Stimulated activated CD4-positive, alpha-beta T cell treated with anti-CD3 and anti-CD28 coated beads, Interleukin-12 subunit alpha, Interleukin-12 subunit beta, amount 100 ng/mL, for 48 hours (primary cell): ENCODE results near the gene CEMIP2.
A peak's percentile ranks its signal among the peaks of the same experiment; 100 is the strongest.

Experiments
- DNase-seq, 3 donors: peaks; one replicate each; pipeline ENCODE4 v3.0.0-alpha.2; 2020; ENCODE audit warnings: low read depth in 2 of 3, low spot score in 1 of 3

The CEMIP2 gene

DNA sequence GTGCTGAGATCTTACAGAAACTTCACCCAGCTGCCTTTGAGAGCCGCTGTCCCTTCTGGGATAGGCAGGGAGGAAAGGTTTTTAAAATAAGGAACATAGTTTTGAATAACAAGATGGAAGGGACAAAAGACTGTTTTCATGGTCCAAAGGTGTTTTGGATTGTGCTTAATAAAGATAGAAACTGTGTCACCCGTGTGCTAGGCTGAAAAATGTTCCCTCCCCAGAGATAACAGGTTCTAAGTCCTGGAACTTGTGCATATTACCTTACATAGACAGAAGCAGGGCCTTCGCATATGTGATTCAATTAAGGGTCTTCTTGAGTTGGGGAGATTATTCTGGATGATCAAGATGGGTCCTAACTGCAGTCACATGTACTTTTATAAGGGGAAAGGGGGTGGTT lies 1.9 kb upstream of the CEMIP2 start:
- DNase-seq = no peak

DNA sequence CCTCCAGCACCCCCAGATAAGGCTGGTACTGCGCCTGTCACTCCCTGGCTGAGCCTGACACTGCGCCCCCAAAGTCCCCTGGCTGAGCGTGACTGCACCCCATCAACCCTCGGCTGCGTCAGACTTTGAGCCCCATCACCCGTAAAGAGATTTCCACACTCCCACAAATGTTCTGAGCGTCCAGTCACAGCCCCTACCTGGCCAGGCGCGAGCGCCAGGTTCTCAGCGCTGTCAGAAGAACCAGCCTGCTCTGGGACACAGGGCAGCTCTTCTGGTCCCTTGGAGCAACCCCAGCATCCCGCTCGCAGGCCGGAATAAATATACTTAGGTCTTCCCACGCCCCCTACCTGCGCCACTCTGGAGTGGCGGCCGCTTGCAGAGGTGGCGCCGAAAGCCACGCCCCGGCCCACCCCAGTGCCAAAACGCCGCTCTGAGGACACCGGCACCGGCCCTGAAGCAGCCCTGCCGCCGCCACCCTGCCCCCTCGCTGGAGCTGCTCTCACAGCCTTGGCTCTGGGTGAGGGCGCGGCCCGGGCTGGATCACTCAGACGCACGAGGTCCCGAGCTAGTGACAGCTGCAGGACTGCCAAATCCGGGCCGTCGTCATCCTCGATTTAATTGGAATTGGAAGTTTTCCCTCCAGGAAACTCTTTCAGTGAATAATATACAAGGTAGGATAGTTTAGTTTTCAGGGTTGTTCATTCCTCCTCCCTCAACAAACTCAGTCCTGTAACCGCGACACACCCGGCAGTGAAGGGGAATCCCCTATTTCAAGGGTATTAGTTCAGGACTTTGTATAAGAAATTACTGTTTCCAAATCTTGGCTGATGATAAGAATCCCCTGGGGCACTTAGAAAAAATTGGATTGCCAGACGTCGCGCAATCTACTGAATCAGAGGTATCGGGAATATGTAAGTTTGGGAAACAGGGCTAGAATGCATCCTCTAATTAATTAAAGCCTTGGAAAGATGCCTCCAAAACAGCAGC lies 1.2 kb upstream of the CEMIP2 start:
- peak in 2 of 3 donors; percentile 40 to 55 for DNase-seq

DNA sequence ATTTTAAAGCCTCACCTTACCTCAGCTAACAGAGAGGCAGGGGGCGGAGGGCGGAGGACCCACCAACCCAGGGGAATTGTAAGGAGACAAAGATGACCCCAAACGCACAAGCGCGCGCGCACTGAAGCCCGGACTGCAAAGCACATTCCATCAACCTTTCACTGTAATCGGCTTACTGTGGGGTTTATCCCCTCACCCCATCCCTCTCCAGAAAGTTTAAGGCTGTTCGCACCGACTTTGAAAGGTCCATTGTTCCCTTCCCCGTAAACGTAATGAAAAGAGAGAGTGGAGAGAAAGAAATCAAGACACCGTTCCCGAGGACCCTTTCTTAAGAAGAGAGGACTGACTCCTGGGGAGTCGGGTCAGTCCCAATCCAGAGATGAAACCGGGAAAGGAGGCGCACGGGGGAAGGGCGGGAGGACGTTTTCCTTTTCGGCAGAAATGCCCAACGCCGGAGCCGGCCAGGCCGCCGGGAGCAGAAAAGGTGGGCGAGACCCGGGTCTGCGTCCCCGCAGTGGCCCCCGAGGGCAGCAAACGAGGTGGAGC lies 464 bp downstream of the CEMIP2 start:
- DNase-seq = no peak

DNA sequence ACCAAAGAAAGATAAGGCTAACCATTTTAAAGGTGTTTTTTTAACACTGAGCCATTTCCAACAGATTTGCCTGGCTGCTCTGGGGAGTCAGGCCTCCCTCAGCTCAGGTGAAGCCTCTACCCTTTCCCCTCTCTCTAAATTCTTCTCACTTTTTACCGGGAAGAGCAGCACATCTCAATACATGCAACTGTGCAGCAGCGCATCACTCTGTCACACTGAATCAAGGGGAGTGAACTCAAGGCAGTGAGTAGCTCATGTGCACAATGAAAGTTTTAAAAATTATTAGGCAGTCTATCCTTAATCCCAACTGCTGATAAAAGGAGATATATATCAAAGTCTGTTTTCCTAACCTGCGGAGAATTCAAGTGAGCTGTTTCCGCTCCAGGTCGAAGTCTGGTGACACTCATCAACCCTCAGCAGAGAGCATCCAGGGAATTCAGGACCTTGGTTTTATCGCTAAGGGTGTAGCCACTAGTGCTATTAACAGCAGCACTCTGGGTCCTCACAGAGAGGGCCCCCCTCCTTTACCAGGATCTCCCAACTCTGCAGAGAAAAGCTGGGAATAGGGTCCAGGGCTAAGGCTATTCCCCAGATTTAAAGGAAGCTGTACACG lies 1.0 kb downstream of the CEMIP2 start:
- no peak for DNase-seq

DNA sequence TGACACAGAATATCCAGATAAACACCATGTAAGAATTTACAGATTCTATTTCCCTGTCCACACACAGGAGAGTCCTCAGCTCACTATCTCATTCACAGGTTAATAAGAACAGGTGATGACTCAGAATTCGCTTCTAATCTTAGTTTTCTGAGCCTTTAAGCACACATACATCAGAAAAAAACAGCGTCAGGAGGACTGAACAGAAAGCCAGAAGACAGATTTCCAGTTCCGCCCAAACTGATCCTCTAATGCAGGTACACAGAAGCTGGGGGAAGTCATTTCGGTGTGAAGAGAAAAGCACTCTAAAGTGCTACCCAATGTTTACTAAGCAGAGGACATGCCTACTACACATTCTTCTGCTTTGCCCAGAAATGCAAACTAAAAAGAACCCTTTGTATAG lies 1.6 kb downstream of the CEMIP2 start:
- DNase-seq = no peak

GRCh38 chr9:71765693-71766092 lies 2.6 kb downstream of the CEMIP2 start:
- DNase-seq = no peak

DNA sequence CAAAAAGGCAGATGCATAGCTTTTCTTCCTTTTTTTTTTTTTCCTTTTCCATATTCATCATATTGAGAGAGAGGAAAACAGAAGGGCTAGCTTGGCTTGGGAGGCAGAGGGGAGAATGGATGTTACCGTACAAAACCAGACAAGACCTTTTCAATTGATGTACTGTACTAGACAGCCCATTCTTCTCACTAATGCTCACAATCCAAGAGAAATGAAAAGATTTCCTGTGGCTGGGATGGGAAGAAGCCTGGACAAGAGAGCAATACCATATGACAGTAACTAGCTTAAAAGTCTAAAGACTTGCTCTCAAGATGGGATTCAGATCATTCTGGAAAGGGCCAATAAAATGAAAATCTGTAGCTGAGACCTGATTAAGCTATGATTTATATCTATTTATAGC lies 3.4 kb downstream of the CEMIP2 start:
- no peak for DNase-seq

DNA sequence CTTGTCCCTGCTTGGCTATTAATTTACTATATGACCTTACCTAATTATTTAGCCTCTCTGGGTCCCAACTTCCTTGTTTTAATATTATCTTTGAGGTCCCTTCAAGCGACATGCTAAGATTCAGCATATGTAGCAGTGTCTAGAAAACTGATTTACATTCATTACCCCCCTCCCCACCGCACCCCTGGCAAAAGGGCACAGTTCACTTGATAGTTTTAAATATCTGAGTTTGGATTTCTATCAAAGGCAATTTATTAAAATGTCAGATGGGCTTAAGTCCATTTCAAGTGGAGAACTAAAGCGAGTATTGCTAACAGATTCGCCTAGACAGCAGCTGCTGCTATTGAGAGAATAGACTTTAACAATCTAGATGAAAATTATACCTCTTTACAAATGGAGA lies 3.9 kb downstream of the CEMIP2 start:
- DNase-seq = no peak

GRCh38 chr9:71763832-71764231 lies 4.5 kb downstream of the CEMIP2 start:
- no peak for DNase-seq

DNA sequence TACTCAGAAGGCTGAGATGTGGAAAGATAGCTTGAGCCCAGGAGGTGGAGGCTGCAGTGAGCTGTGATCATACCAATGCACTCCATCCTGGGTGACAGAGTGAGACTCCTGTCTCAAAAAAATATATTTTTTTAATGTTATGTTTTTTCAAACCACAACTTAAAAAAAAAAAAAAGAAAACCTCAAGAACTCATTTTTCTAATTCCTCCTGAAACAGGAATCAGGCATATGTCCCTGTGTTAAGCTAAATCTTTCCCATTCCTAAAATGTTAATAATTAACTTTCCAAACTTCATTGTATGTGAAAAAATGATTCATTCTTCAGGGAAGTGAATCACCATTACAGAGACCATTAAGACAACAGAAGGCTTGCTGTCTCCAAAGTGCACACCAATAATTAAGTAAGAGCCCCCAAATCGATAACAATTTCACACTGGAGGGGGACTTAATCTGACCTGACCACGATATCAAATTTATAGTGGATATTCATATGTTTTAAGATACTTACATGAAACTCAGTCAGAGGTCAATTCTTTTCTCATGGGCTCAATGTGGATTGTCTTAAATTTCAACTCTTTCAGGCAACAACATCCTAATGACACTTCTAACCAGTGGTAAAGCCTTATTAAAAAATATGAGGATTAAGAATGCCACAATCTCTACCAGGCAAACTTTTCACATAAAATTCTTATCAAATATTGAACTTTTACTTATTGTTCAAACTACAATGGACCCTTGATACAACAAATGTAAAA lies 5.2 kb downstream of the CEMIP2 start:
- DNase-seq = no peak

- DNase-seq = no peak
Observed at GRCh38 chr9:71761938-71762353, 6.4 kb downstream of the CEMIP2 start.

DNA sequence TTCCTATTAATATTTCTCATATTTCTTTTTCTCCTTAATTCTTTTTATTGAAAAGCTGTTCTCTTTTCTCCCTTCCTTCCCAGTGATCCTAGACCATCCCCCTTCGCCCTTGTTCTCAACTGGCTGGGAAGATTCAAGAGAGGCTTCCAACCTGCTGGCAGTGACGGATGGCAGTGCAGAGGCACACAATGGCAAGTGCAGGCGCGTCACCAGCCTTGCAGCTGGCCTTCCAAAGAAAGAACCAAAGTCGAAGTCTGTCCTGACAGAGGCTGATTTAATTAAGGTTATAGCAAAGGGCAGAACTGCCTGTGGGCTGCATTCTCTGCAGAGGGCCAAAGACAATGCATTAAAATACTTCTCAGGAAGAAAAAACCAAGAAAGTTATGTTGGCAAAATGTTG lies 7.4 kb downstream of the CEMIP2 start:
- no peak for DNase-seq

GRCh38 chr9:71758785-71759184 lies 9.5 kb downstream of the CEMIP2 start:
- DNase-seq = no peak

DNA sequence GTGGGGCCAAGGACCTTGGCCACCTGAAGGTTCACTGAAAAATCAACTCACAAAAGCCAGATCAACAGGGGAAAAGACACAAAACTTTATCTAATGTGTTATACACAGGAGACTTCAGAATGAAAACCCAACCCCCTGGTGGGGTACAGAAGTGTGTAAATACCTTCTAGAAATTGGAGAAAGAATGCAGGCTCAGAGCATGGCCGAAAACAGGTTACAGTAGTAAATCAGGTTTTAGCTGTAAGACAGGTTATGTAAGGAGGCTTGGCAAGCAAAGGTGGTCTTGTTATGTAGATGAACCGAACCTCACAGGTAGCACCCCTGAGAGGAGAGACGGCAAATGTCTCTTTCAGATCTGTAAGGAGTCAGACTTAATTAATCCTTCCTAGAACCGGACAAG lies 10.0 kb downstream of the CEMIP2 start:
- DNase-seq = no peak

- no peak for DNase-seq
Observed at GRCh38 chr9:71756753-71757152, 11.6 kb downstream of the CEMIP2 start.

GRCh38 chr9:71755869-71756268 lies 12.4 kb downstream of the CEMIP2 start:
- no peak for DNase-seq

GRCh38 chr9:71755230-71755629 lies 13.1 kb downstream of the CEMIP2 start:
- DNase-seq = no peak

- DNase-seq = no peak
Observed at GRCh38 chr9:71754151-71754550, 14.2 kb downstream of the CEMIP2 start.

GRCh38 chr9:71752928-71753327 lies 15.4 kb downstream of the CEMIP2 start:
- no peak for DNase-seq

DNA sequence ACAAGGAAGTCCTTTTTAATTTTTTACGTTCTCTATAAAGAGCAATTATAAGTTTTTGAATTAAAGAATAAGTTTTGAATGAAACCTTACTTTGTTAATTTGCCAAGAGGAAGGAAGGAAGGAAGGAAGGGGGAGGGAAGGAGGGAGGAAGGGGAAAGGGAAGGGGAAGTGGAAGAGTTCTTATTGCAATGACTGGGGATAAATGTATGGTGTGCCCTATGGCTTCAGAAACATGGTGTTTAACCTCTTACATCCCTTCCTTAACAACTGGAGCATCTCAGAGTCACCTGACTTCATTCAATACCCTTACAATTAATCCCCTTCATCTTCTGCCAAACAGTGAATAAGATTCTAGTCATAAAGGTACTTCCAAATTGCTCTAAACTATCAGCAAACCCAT lies 16.0 kb downstream of the CEMIP2 start:
- DNase-seq = no peak

DNA sequence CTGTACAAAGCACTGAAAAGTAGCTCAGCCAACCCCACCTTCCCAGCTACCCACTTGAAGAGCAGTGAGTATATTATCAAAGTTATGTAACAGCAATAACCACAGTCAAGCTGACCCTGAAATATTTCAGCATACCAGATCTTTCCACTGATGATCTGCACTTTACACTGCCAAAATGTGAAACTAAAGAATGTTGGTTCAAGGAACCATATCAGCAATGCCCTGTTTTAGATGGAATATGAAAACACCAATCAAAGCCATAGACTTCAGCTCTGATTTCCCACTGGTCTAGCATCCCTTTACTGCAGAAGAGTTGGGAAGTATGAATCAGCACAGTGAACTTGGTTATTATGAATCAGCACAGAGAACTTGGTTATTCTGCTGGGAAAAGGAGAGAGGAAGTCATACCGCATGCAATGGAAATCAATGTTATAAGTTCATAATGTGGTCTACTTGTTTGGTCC lies 20.0 kb downstream of the CEMIP2 start:
- no peak for DNase-seq
